Gastroesophageal sphincter (tissue), 3 donors: ENCODE data around the gene APOL1.

Source experiments
- CTCF ChIP-seq, 4 experiments: fragments of 200-600 bp in 2 of 4; fragments of 450-650 bp in 2 of 4; sonication (generic) in 1 of 4; IDR thresholded peaks; one replicate each; pipeline ENCODE4 v1.5.1; 2017 to 2019; ENCODE audit warnings: antibody characterized with exemption in 4 of 4, mild to moderate bottlenecking in 2 of 4, moderate library complexity in 2 of 4
- POLR2A ChIP-seq, 2 donors: fragments of 450-650 bp; IDR thresholded peaks; one replicate each; pipeline ENCODE4 v1.6.1; 2017; ENCODE audit warnings: antibody characterized with exemption in 2 of 2, mild to moderate bottlenecking in 2 of 2, moderate library complexity in 1 of 2

- TF ChIP-seq POLR2A (IDR thresholded peaks at IDR 0.05) (no peak), CTCF (IDR thresholded peaks at IDR 0.05) (no peak)
Observed at GRCh38 chr22:36296690-36297089, 43.8 kb downstream of the APOL1 start.
